Superior temporal gyrus (tissue), 1 donor: ENCODE results near the gene ROBO1.
A peak's percentile ranks its signal among the peaks of the same experiment; 100 is the strongest.

ENCODE experiments used
- DNase-seq: peaks from one replicate; pipeline ENCODE4 v3.0.0-alpha.2; 2016; ENCODE audit errors: extremely low spot score

The ROBO1 gene

DNA sequence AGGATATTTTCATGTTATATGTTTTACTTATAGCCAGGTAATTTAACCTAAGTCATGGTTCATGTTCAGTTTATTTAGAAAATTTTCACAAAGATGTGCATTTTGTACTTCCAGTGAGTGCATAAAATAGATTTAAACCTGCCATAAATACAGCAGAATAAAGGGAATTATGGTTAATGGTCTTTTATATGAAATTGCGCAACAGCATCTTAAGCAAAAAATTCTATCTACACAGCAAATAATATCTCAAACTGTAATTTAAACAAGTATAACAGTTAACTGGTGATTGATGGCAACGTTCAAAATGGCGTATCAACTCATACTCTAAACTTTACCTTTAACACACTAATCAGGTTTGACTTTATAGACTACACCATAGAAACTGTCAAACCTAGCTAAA is 97.6 kb downstream of the ROBO1 start:
- no peak for DNase-seq

DNA sequence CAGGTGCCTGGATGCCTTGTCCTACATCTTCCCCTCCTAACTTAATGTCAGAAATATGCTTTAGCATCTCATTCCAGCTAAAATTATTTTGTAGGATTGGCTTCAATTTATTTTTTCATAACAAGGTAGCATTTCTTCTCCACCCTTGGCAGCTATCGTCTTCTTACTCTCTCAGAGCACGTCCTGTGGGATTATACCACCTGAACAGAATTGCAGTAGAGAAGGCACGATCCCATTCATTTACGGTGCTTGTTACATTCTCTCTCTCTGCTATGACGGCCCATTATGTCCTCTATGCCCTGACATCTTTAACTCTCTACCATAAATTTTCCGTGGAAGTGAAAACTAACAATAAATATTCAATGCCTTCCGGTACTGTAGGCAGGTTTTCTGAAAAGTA is 103.3 kb downstream of the ROBO1 start:
- DNase-seq, result no peak

DNA sequence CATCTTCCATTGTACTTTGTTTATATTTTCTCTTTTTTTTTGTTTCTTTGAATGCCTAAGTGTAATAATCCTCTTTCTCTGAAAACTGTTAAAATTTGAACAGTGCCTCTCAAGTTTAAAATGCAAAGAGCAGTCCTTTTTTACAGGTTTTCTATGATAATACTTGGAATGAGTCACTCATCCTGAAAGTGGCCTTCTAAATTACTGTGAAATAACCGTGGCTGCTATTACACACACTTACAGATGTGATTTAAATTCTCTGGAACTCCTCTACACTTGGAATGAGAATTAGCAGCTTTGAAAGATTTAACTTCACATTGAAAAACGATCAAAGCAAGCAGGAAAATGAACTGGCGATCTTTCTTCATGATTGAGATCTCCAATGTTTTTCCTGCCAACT is 105.9 kb downstream of the ROBO1 start:
- DNase-seq, result no peak

DNA sequence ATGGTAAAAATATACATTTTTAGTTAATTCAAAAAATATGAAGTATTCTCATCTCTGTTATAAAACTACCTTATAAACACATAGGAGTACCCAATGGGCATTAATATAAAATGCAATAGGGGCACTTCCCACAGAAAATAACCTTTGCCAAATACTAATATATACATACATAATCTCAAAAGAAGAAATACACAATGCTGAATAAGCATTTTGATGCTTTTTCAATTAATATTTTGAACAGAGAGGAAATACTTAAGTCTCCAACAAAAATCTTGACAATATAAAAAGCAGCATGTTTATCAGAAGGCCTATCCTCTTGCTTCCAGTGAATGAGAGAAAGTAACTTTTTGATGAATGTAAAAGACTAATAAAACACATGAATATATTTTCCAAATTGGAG is 110.7 kb downstream of the ROBO1 start:
- DNase-seq, result no peak

DNA sequence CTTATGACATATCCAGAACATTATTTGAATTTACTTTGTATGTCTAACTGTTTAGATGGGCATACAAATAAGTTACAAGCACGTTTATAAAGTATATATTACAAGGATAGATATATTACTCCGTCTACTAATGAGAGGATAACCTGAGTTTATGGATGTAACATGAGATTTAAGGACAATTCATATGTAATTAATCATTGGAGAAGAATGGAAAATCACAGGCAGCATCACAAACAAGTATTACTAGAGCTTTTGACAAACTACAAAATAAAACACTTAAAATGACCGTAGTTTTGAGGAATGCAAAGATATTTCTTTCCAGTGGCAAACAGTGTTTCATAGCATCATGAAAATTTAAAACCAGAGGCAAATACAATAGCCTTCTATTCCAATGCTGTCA is 113.8 kb downstream of the ROBO1 start:
- DNase-seq, result no peak

DNA sequence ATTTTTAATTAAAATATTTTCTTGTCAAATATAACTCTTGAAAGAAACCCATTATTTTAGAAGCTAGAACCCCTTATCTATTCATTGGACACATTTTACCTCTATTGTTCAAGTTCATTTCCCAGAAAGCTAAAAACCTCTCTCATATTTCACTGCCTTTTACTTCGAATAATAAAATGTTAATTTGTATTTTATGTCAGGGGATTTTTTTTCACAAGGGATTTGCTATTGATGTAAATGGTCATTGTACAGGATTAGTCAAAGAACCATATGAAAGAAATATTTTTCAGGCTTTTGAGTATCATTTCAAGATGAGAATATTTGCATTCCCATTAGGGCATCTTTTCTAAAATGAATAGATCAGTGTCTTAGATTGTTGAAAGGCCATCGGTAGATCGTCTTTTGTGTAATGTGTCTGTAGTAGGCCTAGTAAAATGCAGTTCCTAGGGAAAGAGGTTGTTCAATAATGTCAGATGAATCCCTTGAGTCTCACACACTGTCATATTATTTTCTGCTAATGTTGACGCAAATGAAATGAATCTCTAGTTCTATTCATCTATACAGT is 114.5 kb downstream of the ROBO1 start:
- DNase-seq, result no peak

DNA sequence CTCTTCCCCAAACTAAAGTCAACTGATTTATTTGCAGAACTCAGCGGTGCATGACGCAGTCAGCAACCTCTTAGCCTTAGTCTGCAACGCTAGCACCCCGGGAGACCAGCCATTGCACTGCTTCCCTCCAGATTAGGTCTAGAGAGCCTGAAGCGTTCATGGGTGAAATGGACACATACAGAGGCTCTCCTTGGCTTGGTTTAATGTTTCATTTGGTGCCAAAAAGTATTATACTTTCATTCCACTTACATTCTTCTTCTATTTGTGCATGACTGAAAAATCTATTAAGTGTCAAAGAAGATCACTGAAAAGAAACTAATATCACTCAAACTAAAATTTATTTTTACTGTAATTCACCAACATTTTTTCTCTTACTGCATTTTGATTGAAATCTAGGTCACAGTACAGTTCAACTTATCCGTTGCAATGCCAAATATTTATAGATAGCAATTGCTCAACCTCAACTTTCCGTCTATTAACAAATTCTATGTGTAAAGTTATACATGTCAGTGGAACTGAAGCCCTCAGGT is 116.2 kb downstream of the ROBO1 start:
- no peak for DNase-seq

DNA sequence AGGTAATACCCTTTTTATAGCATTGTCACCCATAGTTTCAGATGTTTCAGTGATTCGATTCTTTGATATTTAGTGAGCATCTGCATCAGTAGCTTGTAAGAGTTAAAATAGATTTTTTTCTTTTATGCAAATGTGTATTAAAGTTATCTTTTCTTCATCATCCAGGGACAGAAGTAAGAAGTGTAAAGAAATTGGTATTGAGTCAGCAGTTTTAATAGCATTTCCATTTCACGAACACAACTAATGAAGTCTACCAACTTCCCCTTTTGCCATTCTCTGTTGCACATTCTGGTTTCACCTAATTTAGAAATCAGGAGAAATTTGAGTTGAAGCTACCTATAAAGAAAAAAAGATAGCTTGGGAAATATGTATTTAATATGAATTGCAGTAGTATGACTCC is 127.9 kb downstream of the ROBO1 start:
- DNase-seq, result no peak

DNA sequence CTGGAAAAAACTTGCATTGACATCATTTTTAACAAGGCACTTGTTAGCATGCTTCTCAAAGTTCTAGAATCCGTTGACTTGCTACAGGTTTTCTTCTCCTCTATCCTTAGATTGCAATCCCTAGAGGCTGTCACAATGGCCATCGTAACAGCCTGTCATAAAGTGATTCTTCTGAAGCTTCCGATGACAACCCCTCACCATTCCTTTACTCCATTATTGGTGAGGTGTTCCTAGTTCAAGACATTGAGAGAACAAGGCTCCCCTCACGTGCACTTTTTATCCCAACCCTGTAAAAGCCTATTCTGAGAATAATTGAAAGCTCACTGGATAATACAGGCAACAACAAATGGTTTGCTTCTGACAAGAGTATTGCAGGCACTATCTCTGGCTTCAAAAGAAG is 131.4 kb downstream of the ROBO1 start:
- no peak for DNase-seq

DNA sequence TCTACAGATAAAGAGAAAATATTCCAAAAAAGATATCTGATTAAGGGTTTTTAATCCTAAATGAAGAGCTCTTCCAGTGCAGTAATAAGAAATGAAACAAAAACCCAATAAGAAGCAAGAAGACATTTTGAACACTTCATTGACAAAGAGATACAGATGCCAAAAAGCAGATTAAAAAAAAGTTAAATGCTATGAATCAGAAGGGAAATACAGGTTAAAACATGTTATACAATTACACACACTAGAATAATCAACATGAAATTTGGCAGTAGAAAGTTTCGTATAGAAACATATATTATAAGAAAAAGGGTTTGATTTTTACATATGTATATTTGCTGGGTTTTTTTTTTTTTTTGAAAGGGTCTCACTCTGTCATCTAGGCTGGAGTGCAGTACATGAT is 135.0 kb downstream of the ROBO1 start:
- no peak for DNase-seq

DNA sequence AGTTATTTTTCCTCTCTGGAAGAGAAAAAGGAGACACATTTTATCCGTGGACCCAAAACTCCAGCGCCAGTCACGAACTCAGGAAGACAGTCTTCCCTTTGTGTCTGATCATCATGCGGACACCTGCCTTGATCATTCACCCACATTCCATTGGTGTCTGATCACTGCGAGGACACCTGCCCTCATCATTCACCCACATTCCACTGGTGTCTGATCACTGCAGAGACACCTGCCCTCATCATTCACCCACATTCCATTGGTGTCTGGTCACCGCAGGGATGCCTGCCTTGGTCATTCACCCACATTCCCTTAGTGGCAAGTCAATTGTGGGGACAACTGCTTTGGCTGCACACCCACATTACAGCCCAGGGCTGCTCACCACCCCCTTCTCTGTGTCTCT is 148.9 kb downstream of the ROBO1 start:
- no peak for DNase-seq

DNA sequence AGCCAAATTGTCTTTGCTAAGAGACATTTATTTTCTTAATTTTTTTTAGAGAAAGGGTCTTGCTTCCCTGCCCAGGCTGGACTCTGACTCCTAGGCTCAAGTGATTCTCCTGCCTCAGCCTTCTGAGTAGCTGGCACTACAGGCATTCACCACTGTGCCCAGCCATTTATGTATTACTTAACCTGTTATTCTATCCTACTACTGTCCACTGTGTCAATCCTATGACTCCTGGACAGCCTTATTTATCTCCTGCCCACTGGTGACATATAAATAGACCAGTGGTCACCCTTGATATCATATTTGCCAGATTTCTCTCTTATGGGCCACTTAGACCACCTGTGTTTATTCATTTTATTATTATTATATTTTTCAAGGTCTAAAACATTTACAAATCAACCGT is 161.4 kb downstream of the ROBO1 start:
- DNase-seq, result no peak

DNA sequence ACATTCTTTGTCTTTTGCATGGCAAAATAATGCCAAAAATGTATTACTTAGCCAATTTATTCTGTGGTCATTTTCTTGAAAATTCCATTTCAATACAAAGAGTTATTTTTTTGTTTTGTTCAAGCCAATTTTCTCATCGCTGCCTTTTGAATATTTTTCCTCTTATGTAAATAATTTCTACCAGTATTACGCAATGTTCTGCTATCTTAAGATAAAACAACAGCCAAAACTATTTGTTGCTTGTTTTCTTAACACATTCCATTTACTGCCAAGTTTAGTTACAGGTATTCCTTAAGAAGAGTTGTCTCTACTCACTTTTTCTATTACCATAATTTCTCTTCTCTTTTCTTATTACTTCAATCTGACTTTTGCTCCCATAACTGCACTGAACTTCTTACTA is 163.1 kb downstream of the ROBO1 start:
- DNase-seq, result peak; percentile 2

DNA sequence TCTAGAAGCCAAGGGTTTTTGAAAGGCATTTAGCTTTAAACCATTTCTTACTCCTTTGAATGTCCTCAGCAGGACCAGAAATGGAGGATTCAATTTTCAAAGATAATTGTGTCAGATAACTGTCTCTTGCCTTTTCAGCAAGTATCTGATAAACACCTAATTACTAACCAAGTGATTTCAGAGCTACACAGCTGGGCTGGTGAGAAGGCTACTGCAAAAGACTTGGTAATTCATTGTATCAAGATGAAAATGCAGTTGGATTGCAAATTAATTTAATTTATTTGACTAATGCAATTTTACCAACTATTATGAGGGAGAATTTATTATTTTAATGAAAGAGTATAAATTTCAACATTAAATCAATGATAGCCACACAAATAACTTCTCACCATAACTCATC is 165.4 kb downstream of the ROBO1 start:
- DNase-seq, result no peak

DNA sequence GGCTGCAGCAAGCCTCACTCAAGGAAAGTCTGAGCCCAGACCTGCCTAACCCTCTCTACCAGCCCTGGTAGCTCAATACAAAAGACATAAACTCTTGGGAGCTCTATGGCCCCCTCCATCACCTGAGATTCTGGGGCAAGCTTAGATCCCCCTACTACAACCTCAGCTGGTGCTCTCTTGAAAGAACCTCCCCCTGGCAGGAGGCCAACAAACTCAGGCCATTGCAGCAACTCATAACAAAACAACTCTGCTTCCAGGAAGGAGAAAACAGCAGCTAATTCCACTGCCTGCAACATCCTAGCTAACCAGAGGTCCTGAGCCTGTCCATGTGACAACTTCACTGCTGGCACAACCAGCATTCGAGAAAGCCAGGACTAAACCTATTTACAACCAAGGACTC is 169.2 kb downstream of the ROBO1 start:
- no peak for DNase-seq

DNA sequence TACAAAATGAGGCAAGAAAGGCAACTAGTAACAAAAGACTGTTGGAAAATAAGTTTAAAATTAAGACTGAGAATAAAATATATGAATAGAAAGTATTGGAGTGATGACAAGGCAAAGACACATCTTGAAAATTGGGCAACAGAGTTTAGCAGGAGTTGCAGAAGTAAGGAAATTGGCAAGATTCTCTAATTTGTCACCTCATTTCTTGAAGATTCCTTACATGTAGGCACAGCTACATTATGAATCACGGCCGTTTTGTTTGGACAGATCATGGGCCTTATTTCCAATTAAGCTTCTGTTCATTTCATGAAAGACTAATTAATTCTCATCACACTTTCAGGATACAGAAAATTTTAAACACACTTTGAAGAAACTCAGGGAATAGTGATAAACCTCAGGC is 170.1 kb downstream of the ROBO1 start:
- DNase-seq, result no peak

DNA sequence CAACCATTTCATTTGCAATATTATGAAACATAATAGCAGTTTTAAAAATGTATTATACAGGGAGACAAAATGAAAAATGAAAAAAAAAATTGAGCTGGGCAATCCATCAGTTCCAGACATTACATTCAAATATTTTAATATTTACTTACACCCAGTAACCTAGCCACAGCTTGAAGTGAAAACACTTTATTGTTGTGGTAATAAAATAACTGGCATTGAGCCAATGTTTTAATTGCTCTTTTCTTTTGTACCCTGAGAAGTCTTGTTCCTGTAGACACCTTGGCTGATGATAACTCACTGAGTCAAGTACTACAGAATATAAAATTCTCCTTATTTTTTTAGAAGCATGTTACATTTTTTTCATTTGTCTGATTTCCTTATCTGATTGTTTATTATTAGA is 180.6 kb downstream of the ROBO1 start:
- no peak for DNase-seq

DNA sequence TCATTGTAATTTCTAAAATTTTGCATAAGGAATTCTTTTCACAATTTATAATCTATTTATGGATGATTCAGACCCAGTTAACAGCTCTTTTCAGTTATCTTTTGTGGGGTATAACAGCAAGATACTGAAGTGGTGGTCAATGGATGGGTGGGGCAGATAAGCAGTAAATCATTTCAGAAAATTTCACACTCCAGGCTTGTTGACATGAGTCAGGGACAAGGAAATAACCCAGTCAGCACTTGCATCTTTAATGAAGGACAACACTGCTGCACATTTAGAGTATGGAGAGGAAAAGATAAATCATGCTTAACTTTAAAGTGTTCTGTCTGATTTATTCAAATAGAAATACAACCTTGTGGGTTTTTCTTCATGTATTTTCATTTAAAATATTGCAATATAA is 181.6 kb downstream of the ROBO1 start:
- no peak for DNase-seq

DNA sequence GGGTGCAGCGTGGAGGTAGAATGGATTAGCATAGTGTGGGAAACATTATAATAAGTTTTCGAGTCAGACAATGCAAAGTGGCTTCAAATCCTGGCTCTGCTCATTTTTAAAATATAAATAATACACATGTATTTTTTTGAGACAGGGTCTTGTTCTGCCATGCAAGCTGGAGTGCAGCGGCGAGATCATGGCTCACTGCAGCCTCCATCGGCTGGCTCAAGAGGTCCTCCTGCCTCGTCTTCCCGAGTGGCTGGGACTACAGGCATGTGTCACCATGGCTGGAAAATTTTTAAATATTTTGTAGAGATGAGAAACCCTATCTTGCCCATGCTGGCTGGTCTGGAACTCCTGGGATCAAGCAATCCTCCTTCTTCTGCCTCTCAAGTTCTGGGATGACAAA is 194.9 kb downstream of the ROBO1 start:
- no peak for DNase-seq

DNA sequence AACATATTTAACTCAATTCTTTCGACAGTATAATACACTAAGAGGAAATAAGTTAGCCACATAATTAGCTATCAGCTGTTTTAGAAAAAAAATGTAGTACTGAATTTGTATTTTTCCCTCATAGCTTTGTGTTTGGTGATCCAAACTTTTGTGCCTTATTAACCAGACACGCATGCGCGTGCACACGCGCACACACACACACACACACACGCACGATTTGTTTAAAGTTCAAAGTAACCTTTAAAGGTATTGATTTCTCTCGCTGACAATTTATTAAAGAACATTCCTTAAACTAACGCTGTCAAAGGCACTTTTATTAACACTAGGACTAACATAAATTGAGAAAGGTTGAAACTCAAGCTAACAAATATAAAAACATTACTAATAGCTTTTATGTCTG is 198.9 kb downstream of the ROBO1 start:
- no peak for DNase-seq

DNA sequence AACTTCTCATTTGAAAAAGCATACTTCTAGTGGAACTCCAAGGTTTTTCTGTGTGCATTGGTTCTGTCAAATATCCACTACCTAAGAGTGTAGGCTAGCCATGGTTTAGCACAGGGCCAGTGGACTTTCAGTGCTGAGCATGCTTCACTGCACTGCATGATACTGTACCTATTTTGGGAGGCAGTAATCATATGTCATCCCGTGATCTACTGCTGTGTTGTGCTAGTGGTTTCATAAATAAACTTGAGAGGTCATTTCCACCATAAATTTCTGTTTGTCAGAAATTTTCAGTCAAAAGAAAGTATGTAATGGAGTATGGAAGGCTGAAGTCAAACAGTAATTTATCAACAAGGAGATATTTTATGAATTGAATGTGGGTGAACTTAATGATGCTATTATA is 203.6 kb downstream of the ROBO1 start:
- DNase-seq, result no peak

DNA sequence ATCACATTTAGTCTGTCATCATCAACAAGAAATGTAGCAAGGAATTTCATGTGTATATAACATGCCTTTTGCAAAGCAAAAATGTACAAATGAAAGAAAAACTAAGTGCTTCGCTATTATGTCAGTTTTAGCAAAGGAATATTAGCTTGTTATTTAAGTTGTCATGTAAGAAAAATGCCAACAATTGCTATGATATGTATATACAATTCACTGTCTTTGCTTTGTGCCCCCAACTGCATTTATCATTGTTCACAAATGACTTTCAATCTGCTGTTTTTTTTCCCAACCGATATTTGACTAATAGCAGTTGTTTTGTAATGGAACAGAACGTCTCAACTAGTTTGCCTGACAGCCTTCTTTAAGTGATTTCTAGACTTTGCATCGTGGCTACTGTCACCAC is 207.1 kb downstream of the ROBO1 start:
- DNase-seq, result no peak

DNA sequence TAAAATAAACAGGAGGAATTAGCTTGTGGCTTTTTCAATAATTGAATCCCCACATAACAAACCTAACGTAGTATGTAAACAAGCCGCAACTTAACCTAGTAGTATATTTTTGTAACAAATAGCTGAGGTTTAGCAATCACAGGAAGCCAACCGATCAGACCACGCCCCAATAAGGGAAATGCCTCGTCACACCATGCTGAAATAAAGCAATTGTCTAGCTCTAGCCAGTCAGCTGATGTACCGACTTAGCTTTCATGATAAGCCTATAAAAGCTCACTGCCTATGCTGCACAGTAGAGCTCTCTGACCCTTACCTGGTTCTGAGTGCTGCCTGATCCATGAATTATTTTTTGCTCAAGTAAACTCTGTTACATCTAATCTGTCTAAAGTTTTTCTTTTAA is 208.9 kb downstream of the ROBO1 start:
- no peak for DNase-seq

DNA sequence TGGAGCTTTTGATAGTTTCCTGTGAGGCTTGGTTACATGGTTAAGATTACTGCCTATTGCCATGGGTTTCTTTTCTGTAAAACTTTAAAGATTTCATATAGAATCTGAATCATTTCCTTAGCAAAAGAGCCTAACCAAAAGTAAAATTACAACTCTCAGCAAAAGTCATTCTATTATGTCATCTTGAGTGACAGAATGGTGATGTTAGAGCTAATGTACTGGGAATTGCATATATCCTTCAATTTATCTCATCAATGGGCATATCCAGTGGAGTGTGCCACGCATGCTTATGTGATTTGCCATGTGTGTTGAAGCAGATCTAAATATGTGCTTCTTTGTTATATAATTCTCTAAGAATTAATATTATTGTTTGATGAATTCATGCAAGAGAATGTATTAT is 212.1 kb downstream of the ROBO1 start:
- DNase-seq, result no peak

DNA sequence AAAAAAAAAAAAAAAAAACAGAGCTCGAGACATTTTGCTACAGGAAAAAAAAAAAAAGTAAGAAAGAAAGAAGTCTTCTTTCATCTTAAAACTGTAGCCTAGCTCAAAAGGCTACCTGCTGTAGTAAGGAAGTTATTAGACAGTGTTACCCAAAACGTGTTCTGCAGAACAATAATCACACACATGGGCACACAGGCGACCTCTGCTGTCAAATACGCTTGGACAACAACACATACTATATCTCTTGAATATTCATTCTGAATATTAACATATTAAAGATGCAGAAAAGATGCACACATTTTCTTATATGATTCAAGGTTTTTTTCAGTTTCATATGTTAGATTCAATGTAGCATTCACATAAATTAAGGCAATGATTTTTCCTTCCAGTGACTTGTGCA is 215.8 kb downstream of the ROBO1 start:
- no peak for DNase-seq
